NCI-H2227 (cell line): Measurements from ENCODE around the gene NCOR1.
"Not testable (repeated sequence)": the region's sequence is repeated elsewhere in the genome, so short reads cannot be mapped to it uniquely, and the experiment has no call there.

Experiments
- DNase-seq: peaks from one replicate; lab custom pipeline; 2025; ENCODE audit not compliant: unreplicated experiment; lab: John Stamatoyannopoulos, UW

NCOR1 gene

DNA sequence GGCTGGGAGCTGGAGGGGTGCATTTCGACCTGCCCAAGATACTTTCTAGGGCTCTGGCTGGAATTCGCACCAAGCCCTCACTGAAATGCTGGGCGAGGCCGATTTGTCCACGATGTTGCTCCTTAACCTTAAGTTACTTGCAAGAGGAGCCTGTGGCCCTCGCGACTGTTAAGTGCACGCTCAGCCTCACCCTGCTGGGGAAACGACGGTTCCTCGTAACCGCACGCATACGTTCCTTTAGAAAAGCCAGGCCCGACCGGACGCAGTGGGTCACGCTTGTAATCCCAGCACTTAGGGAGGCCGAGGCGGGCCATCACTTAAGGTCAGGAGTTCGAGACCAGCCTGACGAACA is 607 bp upstream of the NCOR1 start:
- DNase-seq, result peak; percentile 67

DNA sequence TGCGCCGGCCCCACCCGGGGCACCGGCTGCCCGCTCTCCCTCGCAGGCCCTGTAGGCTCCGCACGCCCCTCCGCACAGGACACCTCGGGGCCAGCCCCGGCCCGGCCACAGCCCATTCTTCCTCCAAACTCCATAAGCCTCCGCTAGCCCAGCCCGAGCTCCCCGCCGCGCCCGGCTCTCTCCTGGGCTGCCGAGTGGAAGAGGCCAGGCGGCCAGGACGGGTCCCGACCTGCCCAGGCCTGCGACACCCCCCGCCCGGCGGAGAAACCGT is 397 bp downstream of the NCOR1 start:
- peak; percentile 41 for DNase-seq

DNA sequence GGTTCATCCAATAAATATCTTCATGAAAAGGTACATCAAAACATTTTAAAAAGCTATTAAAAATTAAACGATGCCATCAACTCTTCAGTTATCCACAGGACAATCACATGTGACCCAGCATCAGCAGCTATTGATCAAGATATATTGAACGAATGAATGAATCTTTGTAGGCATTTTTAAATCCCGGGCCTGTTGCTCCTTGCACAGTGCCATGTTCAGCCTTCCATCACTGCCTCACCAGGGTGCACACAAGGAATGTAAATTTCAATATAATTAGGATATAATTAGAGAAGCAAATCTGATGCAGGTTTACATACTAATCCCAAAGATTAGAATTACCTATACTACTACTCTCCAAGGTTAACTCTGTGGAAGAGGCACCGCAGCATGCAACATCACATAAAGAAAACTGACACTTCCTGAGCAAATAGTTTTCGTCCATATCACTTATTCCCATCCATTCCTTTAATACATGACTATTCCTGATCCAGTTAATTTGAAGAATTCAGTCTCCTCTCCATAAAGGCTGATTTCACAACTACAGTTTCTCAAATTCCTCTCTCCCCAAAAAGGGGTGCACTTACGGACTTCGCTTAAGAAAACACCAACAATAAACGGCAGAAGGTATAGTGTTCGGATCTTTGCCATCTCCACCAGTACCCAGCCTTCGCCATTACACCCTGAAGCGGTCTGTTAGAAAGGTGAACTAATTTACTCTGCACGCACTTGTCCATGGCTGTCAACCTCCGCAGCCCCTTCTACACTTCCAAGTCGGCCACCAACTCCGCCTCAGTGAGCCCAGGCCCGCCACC is 938 bp downstream of the NCOR1 start:
- DNase-seq, result no peak

DNA sequence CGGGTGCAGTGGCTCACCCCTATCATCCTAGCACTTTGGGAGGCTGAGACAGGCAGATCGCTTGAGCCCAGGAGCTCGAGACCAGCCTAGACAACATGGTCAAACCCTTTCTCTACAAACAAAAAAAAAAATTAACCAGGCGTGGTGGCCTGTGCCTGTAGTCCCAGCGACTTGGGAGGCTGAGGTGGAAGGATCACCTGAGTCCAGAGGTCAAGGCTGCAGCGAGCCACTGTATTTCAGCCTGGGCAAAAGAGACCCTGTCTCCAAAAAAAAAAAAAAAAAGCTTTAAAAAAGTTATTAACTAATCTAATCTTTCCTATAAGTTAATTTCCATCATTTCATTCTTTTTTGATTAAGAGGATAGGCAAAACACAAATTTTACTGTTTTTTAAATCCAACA is 2.5 kb downstream of the NCOR1 start:
- no peak for DNase-seq

DNA sequence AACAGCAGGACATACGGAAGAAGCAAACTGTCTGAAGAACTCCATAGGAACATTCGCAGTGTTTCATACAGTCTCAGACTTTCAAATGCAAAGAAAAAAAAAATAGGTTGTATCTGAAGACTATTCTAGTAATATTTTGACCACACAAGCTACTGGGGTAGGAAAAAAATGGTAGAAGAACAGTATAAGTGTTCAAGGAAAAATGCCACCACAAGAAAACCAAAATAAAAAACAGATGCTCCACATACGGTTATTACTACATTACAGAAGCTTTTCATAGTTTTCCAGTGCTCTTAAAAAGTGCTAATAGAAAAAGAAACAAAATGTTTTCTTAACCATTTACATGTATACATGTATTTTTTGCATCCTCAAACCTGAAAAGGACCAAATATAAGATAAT is 3.7 kb downstream of the NCOR1 start:
- no peak for DNase-seq

DNA sequence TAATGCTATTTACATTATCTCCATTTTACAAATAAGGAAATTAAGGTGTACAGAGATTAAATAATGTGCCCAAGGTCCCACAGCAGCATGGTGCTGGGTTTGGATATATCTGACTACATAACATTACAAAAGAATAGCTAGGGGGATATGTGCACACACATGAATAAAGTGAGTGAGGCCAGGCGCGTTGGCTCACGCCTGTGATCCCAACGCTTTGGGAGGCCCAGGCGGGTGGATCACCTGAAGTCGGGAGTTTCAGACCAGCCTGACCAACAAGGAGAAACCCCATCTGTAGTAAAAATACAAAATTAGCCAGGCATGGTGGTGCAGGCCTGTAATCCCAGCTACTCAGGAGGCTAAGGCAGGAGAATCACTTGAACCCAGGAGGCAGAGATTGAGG is 10.6 kb downstream of the NCOR1 start:
- DNase-seq, result not testable (repeated sequence)

DNA sequence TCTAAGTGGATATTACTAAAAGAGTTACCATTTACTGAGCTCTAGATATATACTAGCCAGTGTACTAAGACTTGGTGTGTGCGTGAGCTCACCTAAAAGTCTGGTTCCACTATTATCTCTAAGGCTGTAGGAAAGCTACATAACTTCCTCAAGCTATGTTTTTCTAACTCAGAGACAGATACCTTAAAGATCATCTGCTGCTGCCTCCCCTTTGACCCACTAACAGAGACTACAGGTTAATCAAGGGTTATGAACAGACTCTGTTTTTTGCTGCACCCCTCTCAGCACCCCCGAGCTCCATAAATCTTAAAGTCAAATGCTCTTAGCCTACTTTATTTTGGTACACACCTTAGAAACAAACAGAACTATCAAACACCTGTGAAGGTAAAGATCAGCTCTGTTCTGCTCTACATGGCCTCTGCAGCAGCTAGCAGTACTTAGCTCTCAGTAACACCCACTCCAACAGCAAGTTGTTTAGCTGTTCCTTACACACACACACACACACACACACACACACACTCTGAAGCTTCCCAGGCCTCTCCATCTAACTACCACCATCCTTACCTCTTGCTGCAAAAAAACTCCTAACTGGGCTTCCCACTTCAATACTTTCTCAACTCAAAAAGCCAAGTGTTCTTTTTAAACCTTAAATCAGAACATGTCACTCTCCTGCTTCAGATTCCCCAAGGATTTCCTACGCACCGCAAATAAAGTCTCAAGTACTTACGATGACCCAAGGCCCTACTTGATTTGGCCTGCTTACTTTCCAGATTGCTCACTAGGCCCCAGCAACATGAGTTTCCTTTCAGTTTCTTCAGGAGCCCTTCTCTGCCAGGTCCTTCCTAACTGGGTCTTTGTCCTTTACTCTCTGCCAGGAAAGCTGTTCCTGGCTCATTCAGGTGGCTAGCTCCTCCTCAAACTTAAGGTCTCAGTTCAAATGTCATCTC is 12.5 kb downstream of the NCOR1 start:
- not testable (repeated sequence) for DNase-seq

DNA sequence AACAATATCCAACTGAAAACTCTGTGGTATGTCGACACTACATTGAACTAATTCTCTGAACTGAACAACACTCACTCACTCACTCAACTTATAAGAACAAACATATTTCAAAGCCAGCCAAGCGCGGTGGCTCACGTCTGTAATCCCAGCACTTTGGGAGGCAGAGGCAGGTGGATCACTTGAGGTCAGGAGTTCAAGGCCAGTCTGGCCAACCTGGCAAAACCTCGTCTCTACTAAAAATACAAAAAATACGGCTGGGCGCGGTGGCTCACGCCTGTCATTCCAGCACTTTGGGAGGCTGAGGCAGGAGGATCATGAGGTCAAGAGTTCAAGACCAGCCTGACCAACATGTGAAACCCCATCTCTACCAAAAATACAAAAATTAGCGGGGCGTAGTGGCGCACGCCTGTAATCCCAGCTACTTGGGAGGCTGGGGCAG is 13.6 kb downstream of the NCOR1 start:
- DNase-seq, result not testable (repeated sequence)

DNA sequence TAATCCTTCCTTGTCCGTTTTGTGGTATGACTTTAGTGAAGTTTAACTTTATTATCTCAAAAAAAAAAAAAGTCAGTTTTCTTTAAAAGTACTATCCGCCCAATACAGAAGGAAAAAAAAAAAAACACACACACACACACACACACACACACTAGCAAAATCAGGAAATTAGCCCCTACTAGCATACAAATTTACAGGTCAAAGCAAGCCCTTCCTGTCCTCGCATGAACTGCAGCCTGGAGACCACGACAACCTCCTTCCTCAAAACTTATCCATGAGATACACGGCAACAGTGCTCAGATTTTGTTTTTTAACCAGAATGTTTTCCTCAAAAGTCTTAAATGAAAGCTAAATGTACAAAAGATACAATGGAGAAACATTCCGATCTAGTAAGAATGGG is 16.2 kb downstream of the NCOR1 start:
- DNase-seq, result peak; percentile 45

DNA sequence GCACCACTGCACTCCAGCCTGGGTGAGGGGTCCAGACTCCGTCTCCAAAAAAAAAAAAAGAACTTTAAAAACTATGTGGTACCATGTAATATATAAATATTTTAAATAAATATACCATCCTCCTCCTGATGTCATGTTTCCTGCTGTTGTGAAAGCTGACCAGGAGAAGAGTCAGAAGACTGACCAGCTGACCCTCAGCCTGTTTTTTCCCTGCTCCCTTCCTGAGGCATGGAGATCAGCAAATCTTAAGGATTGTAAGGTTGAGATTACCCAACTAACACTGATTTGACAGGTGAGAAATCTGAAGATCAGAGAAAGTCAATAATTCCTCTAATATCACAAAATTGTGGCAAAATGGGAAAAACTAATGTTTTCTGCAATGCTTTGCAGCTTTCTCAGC is 18.1 kb downstream of the NCOR1 start:
- DNase-seq, result no peak

DNA sequence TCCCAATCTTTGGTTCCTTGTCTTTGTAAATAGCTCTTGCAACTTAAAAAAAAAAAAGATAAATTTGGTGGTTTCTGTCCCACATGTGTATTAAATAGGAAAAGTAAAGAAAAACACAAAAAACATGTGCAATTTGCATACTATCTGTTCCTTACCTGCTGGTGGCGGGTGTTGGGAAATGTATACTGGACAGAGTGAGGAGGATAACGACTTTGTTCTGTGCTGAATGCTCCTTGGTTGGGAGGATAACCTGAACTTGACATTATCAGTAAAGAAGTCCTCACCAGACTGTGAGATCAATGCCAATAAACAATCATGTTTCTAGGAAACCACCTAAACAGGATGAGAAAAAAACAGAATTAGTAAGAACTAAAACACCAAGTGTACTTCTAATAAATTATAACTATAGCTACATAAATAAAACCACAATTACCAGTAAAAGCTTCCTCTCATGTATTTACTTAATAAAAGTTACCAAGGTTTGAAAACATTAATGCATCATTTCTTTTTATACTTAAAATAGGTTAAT is 21.0 kb downstream of the NCOR1 start:
- not testable (repeated sequence) for DNase-seq

DNA sequence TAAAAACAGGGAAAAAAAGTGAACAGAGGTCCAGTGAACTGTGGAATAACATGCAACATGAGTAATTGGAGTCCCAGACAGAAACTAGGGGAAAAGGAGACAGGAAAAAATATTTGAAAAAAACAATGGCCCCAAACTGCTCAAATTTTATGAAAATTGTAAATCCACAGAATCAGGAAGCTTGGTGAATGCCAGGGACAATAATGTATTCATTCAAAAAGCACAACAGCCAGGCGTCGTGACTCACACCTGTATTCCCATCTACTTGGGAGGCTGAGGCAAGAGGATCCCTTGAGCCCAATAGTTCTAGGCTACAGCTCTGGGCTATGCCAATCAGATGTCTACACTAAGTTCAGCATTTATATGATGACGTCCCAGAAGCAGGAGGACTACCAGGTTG is 23.7 kb downstream of the NCOR1 start:
- DNase-seq, result no peak

DNA sequence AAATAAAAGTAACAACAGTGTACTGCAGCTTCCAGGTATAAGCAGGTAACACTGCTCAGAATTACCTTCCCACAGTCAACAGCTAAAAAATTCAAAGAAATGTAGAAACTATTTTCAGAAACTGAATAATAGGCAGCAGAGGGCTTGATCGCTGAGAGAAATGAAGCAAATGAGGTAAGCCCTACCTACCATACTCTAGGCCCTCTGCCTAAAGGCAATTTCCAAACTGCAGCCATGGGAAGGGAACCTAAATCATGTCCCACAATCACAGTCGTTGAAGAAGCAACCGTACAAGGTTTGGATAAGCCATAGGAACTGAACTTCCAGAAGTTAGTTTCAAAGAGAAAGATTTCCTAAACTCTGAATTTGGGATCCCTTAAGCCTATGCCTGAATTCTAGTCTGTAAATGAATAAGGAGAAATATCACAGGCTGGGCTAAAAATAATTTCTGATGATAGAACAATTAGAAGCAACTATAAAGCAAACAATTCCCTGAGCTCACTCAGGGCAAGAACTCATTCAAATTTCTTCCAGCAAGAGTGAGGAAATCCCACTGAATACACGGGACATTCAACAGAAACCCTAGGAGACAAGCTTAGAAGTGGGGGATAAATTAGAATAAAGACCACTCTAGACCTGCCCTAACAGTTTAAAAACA is 24.5 kb downstream of the NCOR1 start:
- no peak for DNase-seq

DNA sequence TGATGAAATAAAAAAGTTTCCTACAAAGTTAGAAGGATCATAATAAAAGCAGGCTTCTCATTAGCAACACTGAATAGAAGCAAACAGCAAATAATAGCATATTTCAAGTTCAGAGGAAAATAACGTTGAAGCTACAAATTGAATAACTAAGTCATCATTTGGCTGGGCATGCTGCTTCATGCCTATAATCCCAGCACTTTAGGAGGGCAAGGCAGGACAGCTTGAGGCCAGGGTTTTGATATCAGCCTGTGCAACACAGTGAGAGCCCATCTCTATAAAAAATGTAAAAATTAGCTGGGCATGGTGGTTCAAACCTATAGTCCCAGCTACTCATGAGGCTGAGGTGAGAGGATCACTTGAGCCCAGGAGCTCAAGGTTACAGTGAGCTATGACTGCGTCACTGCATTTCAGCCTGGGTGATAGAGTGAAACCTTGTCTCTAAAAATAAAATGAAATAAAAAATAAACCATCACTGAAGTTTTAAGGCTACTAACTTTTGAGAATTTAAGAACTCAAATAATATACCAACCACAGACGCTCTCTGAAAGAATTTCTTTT is 25.5 kb downstream of the NCOR1 start:
- DNase-seq, result no peak

DNA sequence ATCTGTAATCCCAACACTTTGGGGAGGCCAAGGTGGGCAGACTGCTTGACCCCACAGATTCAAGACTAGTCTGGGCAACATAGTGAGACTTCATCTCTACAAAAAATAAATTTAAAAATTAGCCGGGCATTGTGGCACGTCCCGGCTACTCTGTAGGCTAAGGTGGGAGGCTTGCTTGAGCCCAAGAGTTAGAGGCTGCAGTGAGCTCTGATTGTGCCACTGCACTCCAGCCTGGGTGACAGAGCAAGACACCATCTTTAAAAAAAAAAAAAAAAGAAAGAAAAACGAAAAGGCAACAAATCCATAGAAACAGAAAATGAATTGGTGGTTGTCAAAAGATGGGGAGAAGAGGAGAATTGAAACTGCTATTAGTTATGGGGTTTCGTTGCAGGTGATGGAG is 27.7 kb downstream of the NCOR1 start:
- no peak for DNase-seq

DNA sequence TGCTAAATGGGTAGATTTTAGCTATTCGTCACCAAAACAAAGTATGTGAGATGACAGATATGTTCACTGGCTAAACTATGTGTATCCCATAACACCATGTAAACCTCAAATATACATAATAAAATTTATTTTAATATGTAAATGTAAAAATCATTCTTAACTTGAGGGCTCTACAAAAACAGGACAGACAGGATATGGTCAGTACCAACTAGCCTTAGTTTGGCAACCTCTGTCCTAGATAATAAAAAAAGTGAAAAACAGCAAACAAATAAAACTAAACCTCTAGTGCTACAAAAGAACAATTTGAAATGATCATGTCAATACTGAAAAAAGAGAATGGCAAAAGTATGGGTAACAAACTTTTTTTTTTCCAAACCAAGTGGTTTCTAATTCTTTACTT is 33.8 kb downstream of the NCOR1 start:
- DNase-seq, result no peak

DNA sequence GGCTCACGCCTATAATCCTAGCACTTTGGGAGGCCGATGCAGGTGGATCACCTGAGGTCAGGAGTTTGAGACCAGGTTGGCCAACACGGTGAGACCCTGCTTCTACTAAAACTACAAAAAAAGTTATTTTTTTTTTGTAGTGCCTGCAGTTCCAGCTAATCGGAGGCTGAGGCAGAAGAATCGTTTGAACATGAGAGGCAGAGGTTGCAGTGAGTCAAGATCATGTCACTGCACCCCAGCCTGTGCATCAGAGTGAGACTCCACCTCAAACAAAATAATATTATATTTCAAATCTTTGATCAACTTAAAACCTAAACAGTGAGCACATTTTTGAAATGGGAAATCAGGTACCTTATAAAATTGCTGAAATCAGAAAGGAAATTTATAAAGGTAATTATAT is 36.5 kb downstream of the NCOR1 start:
- no peak for DNase-seq

DNA sequence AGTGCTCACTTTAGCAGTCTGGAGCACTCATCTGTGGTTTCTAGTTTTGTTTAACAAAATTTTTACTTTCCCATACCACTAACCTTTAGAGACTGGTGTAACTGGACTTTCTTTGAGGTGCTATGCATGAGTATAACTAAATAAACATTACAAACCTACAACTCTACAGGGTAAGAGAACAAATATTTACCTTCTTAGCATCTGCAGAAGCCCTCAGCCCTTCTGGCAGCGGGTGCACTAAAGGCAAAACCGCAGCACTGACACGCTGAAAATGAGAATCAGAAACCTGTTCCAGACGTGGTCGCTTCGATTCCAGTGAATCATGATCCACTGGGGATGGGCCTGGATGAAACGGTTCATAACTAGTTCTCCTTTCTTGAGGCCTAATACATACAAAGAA is 43.7 kb downstream of the NCOR1 start:
- no peak for DNase-seq

DNA sequence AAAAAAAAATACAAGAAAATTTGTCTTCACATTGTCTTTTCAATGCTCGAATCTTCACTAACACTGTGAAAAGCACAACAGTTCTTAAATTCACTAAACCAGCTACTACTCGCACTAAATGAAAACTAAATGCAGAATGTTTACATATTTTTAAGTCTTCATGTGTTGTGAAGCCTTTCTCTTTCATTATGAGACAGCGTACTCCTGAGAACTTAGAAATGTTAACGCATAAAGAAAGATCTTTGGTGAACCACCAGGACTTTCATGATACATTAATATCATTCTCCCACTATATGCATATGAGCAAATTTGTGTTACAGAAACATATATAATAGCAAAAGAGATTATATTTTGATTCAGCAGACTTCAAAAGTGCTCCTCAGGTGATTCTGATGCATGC is 48.6 kb downstream of the NCOR1 start:
- DNase-seq, result not testable (repeated sequence)

DNA sequence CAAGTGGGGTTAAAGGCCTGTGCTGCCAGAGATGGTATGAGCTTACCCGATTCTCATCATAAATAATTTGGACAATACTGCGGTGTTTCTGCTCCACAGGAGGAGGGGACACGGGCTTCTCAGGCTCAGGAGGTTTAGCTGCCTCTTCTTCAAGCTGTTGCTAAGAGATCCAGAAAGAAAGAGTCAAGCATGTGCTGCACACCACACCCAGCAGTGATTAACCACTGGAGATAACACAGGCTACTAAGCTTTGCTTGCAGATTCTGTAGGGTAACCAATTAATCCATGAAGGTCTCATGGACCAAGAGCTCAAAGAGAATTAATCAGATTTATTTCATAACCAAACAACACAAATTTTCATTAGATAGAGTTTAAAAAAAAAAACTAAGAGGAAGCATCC is 56.6 kb downstream of the NCOR1 start:
- no peak for DNase-seq

DNA sequence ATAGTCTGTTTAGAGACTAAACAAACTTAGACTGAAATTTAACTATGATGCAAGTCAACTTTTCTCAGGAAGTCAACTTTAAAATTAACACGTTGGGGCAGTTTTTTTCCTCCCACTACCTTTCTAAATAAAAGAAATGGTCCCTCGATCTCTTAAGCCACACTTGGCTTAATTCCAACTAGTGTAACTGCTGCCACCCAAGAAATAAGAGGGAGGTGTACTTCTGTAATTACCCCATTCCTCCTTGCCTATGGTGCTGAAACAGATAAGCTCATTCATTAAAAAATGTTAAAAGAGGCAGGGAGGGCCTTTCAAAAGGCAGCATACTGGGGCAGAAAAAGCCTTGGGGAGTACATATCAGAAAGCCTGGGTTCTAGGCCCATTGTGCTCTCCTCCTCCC is 59.8 kb downstream of the NCOR1 start:
- no peak for DNase-seq
